ENCODE results near the gene LILRB5. TPM values are rescaled to one million over a fixed set of nuclear protein-coding genes. Genes with fewer than 3 reads are reported as not detected.

The LILRB5 gene
- total and polyA plus RNA-seq, 2 of the 8 experiments (the other 6 are each of a cell fraction or from before 2014, with no cell fraction given) = 0.05 TPM; not detected in 1

DNA sequence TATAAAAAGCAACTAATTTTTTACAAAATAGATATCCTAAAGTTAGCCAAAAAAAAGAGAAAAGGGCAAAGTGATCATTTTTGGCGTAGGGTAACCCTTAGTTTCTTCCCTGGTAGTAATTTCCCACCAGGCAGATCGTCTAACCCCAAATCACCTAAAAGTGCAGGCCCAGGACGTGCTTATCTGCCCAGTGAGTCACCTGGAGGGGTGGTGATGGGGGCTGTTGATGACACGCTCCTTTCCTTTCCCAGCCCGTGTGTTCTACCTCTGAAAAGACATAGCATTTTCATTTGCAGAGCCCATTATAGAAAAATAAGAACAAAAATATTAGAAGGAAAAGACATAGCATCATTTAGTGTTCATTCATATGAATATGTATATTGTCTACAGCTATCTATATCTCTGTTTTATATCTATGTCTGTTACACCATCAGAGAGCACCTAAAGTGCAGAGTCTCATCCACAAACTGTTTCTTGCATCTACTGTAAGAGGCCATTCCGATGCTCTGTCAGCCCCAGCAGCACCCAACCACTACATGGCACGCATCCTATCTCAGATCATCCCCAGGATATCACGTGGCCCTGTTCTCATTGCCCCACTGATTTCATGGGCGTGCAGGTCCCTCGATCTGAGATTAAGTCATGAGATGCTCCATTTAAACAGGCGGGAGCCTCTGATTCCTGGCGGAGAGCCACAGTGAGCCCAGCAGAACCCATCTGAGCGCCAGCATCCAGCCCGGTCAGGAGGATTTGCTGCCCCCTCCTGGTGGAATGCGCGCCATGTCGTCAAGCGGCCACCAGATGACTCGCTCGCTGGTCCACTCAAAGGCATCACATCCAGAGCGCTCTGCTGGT lies 25.8 kb downstream of the LILRB5 start:
- Histone ChIP-seq H3K9me3 (ENCODE audit: insufficient read depth in 2 of 2, low read depth in 1 of 2, low read length in 1 of 2) (peaks cover 4 to 6% of the 10 kb centered on the region in 2 experiments; a peak in 2 of 4 replicates), H3K27me3 (replicated peaks in 1 of 4; ENCODE audit: control insufficient read depth in 3 of 4, extremely low read depth in 1 of 4, insufficient read depth in 3 of 4, low read length in 3 of 4) (peaks cover 0 to 7% (median 2%) of the 10 kb centered on the region in 4 experiments; a peak in 3 of 7 replicates), H2BK5ac (ENCODE audit: low read depth, low read length) (no peak overlapping the region), H3K14ac (ENCODE audit: insufficient read length) (no peak overlapping the region), H2BK20ac (ENCODE audit: low read length) (no peak overlapping the region), H3K27ac (ENCODE audit: low read depth, low read length) (no peak overlapping the region), H3K18ac (ENCODE audit: extremely low read depth, low read length) (no peak overlapping the region), H4K91ac (replicated peaks; ENCODE audit: insufficient read length, low read length) (no peak overlapping the region), H4K8ac (ENCODE audit: extremely low read depth, insufficient read depth, low read length) (peak overlapping the region; percentile 51; the same call in 1 of the 2 replicates), H3K4ac (replicated peaks; ENCODE audit: insufficient read length, low read depth, low read length) (no peak overlapping the region), H2BK12ac (ENCODE audit: low read depth, low read length) (no peak overlapping the region), H3K56ac (replicated peaks; ENCODE audit: insufficient read length, low read depth, low read length) (no peak overlapping the region), H3K4me1 (replicated peaks in 1 of 4; ENCODE audit: control insufficient read depth in 3 of 4, insufficient read depth in 4 of 4, low read length in 3 of 4) (no peaks in the 10 kb centered on the region), H3K4me3 (ENCODE audit: extremely low read depth in 1 of 4, insufficient read depth in 2 of 4, low read depth in 3 of 4, low read length in 4 of 4) (no peak overlapping the region; a peak in 2 of 8 replicates), H3K79me1 (ENCODE audit: low read depth, low read length) (no peaks in the 10 kb centered on the region), H3K23ac (ENCODE audit: insufficient read length) (no peak overlapping the region), H3K9ac (replicated peaks in 1 of 4; ENCODE audit: extremely low read depth in 1 of 4, low read depth in 3 of 4, low read length in 3 of 4) (no peak overlapping the region), H2BK120ac (replicated peaks; ENCODE audit: low read depth, low read length) (no peak overlapping the region), H2AK5ac (ENCODE audit: low read depth, low read length) (no peak overlapping the region), H2BK15ac (ENCODE audit: low read length) (no peak overlapping the region), H3K79me2 (ENCODE audit: control insufficient read depth in 1 of 2, insufficient read depth in 2 of 2, low read length in 2 of 2) (no peaks in the 10 kb centered on the region), H4K20me1 (replicated peaks in 1 of 2; ENCODE audit: control insufficient read depth in 1 of 2, insufficient read depth in 2 of 2, low read length in 2 of 2) (no peaks in the 10 kb centered on the region), H2AFZ (ENCODE audit: low read length) (0 out of 2 replicates have a peak overlapping the region, but pooled peaks have one; percentile 82), H3K23me2 (ENCODE audit: low read depth, low read length) (no peaks in the 10 kb centered on the region), H3K36me3 (ENCODE audit: control insufficient read depth in 2 of 4, insufficient read depth in 4 of 4, low read length in 3 of 4) (no peaks in the 10 kb centered on the region), H4K5ac (ENCODE audit: insufficient read length, low read depth, low read length) (no peak overlapping the region), H3K4me2 (ENCODE audit: insufficient read depth in 1 of 2, low read depth in 2 of 2, low read length in 2 of 2) (peak overlapping the region in 1 of 2 experiments; percentile 41; a peak in 1 of 4 replicates)
- DNase-seq (ENCODE audit: low read depth in 1 of 2, low spot score in 2 of 2) (peak; percentile 56 to 99), FAIRE-seq (peak; percentile 74)
- WGBS, 2 experiments (ENCODE audit: extremely low coverage in 1 of 2, insufficient coverage in 1 of 2, insufficient read length in 1 of 2, insufficient replicate concordance in 2 of 2, low coverage in 1 of 2, low lambda C conversion rate in 2 of 2, missing lambda C conversion rate in 1 of 2) = 33% methylated on average over 21 of the region's 21 CpGs; no CpG with 5 or more reads in 1 of the 2 experiments
- CTCF ChIA-PET (ENCODE audit: partially characterized antibody) = interaction anchor here (0.7 to 1.6 kb wide), 8 partner anchors 8 to 122 kb away, joined by 3 to 9 read pairs (median 4); partner anchors contain the start of genes LILRB3 and MBOAT7
- POLR2A ChIA-PET (ENCODE audit: partially characterized antibody) = interaction anchor here (1.1 to 2.1 kb wide), 3 partner anchors 8 to 31 kb away, joined by 3 to 12 read pairs (median 9); partner anchors contain the start of gene RPS9
- TF ChIP-seq CBX5 (IDR thresholded peaks at IDR 0.05; ENCODE audit: low read depth, low read length) (no peak), SIRT6 (IDR thresholded peaks at IDR 0.05; ENCODE audit: low read length) (no peak), TAF7 (optimal IDR thresholded peaks at IDR 0.05; ENCODE audit: borderline replicate concordance, low read depth, low read length) (no peak), JUND (IDR thresholded peaks at IDR 0.05; ENCODE audit: low read length) (peak; percentile 69; the same call in 1 of the 2 replicates), GABPA (IDR thresholded peaks at IDR 0.05; ENCODE audit: borderline replicate concordance, insufficient read depth, low read length) (0 out of 2 replicates have a peak, but pooled peaks have one; percentile 63), RAD21 (IDR thresholded peaks at IDR 0.05 in 1 of 2, conservative IDR thresholded peaks at IDR 0.05 in 1 of 2; ENCODE audit: low read depth in 2 of 2, low read length in 2 of 2) (peak; percentile 80 to 87), RNF2 (IDR thresholded peaks at IDR 0.05; ENCODE audit: borderline replicate concordance, low read depth, low read length, missing control alignments, poor library complexity, severe bottlenecking) (no peak), TBP (IDR thresholded peaks at IDR 0.05; ENCODE audit: low read depth, low read length) (peak; percentile 49; the same call in 1 of the 2 replicates), GTF2F1 (IDR thresholded peaks at IDR 0.05; ENCODE audit: borderline replicate concordance, low read depth, low read length) (no peak)
- TF ChIP-seq, protein P1, sequence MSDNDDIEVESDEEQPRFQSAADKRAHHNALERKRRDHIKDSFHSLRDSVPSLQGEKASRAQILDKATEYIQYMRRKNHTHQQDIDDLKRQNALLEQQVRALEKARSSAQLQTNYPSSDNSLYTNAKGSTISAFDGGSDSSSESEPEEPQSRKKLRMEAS (IDR thresholded peaks at IDR 0.05) = 0 out of 2 replicates have a peak, but pooled peaks have one; percentile 11

Data from H1 (cell line).